ENCODE measurements around the gene TIMM50.
"Not testable (repeated sequence)": the region's sequence is repeated elsewhere in the genome, so short reads cannot be mapped to it uniquely, and the experiment has no call there.

TIMM50 gene

DNA sequence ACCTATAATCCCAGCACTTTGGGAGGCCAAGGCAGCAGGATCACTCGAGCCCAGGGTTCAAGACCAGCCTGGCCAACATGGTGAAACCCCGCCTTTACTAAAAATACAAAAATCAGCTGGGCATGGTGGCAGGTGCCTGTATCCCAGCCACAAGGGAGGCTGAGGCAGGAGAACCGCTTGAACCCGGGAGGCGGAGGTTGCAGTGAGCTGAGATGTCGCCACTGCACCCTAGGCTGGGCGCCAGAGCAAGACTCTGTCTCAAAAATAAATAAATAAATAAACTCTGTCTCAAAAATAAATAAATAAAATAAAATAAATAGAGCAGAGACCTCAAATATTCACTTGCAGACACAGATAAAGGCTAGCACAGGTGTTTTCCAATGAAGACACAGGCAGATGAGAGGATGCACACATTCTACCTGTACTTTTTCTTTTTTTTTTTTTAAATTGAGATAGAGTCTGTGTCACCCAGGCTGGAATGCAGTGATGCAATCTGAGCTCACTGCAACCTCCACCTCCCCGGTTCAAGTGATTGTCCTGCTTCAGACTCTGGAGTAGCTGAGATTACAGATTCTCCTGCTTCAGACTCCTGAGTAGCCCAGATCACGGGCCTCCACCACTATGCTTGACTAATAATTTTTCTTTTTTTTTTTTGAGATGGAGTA lies 42.2 kb upstream of the TIMM50 start:
- peak; percentile 42 for DNase-seq (ENCODE audit: low read depth)
- no peak overlapping the region for H3K4me3 ChIP-seq (replicated peaks; ENCODE audit: low read depth, low read length)
- TF ChIP-seq CTCF (IDR thresholded peaks at IDR 0.05; ENCODE audit: low read length, missing control alignments), result no peak

- peak overlapping the region; percentile 100 for H3K4me3 ChIP-seq (replicated peaks; ENCODE audit: low read depth, low read length)
- no peak for DNase-seq (ENCODE audit: low read depth)
- no peak for TF ChIP-seq CTCF (IDR thresholded peaks at IDR 0.05; ENCODE audit: low read length, missing control alignments)
Measured at GRCh38 chr19:39444598-39445195, 35.9 kb upstream of the TIMM50 start.

GRCh38 chr19:39445196-39446111 lies 35.2 kb upstream of the TIMM50 start, which contains the start of gene SUPT5H:
TSS of gene SUPT5H (plus strand) at chr19:39445582. CDS start at chr19:39445891, 309 bp downstream.
- no peak for TF ChIP-seq CTCF (IDR thresholded peaks at IDR 0.05; ENCODE audit: low read length, missing control alignments)
- H3K4me3 ChIP-seq (replicated peaks; ENCODE audit: low read depth, low read length), result peak within 1 kb of the TSS; percentile 100

GRCh38 chr19:39446365-39447084 lies 34.1 kb upstream of the TIMM50 start:
- H3K4me3 ChIP-seq (replicated peaks; ENCODE audit: low read depth, low read length), result peak overlapping the region; percentile 100
- DNase-seq (ENCODE audit: low read depth), result no peak
- TF ChIP-seq CTCF (IDR thresholded peaks at IDR 0.05; ENCODE audit: low read length, missing control alignments), result no peak

More at GRCh38 chr19:39445196-39446111, 35.2 kb upstream of the TIMM50 start, which contains the start of gene SUPT5H:
- peak; percentile 99 for DNase-seq (ENCODE audit: low read depth)

- DNase-seq (ENCODE audit: low read depth), result no peak
- TF ChIP-seq CTCF (IDR thresholded peaks at IDR 0.05; ENCODE audit: low read length, missing control alignments), result no peak
- H3K4me3 ChIP-seq (replicated peaks; ENCODE audit: low read depth, low read length), result no peak overlapping the region
Measured at GRCh38 chr19:39448271-39448670, 32.4 kb upstream of the TIMM50 start.

GRCh38 chr19:39449116-39449797 lies 31.4 kb upstream of the TIMM50 start:
- no peak for DNase-seq (ENCODE audit: low read depth)
- no peak for TF ChIP-seq CTCF (IDR thresholded peaks at IDR 0.05; ENCODE audit: low read length, missing control alignments)

GRCh38 chr19:39451257-39451656 lies 29.4 kb upstream of the TIMM50 start:
- H3K4me3 ChIP-seq (replicated peaks; ENCODE audit: low read depth, low read length); DNase-seq (ENCODE audit: low read depth): not testable (repeated sequence)

More at GRCh38 chr19:39449116-39449797, 31.4 kb upstream of the TIMM50 start:
- H3K4me3 ChIP-seq (replicated peaks; ENCODE audit: low read depth, low read length), result no peak overlapping the region

All from fibroblast of pulmonary artery (primary cell).